Glomerular visceral epithelial cell (primary cell): ENCODE data around the gene ACTG1.

ENCODE experiments used
- DNase-seq: peaks from one replicate; pipeline ENCODE4 v3.0.0-alpha.2; 2016; ENCODE audit errors: extremely low spot score

ACTG1 gene

DNA sequence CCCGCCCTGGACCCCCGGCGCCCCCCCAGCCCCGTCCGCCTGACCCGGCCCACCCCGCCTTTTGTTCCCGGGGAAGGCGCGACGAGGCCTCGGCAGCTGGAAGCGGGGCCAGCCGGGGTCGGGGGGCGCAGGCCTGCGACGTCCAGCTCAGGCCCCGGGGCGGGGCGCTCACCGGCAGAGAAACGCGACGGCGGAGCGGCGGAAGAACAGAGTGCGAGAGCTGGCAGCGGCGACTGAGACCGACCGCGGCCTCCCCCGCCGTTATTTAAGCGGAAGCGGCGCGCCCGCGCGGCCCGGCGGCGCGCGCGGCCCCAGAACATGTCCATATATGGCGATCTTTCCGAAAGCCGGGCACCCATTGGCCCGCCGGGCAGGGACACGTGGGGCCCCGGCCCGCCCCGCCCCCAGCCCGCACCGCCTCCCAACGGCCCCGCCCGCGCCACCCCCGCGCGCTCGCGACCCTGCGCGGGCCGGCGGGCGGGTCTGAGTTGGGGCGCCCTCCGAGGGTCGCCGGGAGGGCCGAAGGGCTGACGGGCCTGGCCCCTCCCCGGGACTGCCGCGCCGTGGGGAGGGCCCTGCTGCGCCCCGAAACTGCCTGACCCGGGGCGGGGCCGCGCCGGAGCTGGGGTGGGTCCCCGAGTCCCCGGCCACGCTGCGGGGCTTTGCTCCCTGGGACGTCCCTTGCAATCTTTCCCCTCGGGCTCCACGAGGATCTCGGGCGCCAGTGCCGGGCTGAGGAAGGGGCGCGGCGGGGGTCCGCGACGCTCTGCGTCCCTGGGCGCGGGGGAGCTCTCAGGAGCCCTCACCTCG lies at the start of gene ACTG1:
Gene ACTG1 (minus strand): TSS at position 238 of the 810 bp plus-strand sequence. CDS start 445 bp downstream, outside the sequence.
- DNase-seq = peak; percentile 97

DNA sequence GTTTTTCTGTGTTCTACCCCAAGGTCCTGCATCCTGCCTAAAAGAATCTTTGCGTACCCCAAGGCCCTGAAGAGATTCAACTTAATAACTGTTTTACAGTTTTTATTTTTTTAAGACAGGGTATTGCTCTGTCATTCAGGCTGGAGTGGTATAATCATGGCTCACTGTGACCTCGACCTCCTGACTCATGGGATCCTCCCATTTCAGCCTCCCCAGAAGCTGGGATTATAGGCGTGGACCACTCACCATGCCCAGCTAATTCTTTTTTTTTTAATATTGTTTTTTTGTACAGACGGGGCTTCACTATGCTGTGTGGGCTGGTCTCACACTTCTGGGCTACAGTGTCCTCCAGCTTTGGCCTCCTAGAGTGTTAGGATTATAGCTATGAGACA lies 48.9 kb upstream of the ACTG1 start:
- DNase-seq = no peak

DNA sequence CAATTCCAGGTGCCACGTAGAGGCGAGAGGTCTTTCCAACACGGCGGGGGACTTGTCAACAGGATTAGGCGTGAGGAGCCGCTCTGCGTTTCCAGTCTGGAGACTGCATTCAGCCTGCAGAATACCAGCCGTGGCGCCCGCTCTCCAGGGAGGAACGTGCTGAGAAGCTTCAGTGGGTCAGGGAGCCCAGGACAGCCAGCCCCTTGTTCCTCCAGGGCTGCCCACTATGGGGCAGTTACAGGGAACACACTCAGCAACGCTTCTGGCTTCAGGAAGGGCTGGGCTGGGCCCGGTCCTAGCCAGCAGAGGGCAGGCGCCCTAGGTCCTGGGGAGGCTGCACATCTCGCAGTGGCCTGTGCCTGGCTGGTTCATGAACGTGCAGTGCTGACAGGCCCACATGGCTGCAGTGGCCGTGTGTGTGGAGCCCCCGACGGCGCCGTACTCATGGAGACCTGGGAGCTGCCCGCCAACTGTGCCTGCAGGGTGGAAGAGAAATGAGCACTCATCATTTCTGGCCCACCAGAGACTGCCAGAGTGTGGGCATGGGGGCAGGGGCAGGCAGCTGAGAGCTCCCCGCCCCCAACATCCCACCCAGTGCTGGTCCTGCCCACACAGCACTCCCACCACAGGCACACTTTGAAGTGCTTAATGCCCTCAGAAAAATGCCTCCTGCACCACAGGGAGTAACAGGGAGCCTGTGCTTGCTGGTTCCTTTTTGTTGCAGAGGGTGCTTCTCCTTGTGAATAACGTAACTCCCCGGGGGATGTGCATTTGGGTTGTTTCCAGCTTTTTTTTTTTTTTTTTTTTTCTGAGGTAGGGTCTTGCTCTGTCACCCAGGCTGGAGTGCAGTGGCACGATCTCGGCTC lies 46.6 kb upstream of the ACTG1 start:
- DNase-seq = no peak

DNA sequence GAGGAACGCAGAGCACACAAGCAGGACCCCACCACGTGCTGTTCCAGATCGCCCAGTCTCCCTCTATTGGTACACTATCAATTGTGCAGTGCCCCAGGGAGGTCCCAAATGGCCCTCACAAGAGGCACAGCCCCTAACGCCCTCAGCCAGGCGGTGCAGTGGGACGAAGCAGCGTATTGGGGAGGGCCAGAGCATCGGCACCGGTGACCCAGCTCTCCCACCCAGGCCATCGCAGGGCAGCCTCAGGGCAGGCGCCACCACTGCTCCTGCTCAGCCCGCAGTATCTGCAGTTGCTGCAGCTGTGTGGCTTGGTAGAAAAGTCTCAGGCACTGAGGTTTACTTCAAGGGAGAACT lies 45.5 kb upstream of the ACTG1 start:
- DNase-seq = no peak

DNA sequence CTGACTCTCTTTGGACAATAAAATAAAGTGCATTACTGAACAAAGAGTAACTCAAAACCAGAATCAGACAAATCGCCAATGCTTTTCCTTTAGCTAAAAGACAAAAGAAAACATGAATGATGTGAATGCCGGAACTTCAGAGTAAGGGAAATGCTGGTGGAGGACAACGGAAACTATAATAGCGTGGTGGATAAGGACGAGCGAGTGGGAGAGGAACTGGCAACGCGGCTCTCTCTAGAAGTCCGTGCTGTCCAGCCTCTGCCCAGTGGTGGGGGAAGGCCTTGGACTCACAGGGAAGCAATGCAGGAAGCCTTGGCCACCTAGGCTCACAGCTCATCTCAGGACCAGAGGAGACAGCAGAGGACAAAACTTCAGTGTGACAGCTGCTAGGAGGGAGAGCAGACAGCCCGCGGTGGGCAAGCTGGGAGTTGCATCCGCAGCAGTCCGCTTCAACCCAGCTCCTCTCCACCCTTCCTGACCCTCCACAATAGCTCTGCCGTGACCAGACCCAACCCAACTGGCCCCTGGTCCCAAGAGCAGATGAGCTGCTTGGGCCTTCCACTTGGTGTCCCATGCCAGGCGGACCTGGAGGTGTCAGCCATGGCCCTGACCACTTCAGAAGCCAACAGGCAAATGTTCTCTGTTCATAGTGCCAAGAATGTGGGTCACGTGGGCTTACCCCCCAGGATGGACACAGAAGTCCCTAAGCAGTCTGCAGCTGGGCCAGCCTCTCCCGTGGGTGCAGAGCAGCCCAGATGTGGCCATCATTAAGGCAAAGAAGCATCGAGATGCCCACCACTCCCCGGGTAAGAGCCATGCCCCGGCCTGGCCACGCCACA lies 44.9 kb upstream of the ACTG1 start:
- DNase-seq = no peak

DNA sequence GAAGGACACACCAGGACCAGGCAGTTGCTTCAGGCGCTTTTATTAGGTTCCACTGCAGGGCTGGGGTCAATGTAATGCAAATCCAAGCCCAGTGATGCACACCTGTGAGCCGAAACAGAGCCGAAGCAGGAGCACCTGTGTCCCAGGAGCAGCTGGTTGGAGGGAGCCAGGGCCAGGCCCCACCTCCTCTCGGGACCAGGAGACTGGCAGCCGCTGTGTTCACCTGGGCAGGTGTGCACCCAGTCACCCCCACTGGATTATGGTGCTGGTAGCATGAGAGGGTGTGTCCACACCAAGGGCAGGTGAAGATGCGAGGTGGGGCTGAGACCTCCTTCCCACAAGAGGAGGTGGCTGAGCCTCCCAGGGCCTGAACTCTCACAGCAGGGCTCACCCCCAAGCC lies 44.3 kb upstream of the ACTG1 start:
- DNase-seq = no peak

DNA sequence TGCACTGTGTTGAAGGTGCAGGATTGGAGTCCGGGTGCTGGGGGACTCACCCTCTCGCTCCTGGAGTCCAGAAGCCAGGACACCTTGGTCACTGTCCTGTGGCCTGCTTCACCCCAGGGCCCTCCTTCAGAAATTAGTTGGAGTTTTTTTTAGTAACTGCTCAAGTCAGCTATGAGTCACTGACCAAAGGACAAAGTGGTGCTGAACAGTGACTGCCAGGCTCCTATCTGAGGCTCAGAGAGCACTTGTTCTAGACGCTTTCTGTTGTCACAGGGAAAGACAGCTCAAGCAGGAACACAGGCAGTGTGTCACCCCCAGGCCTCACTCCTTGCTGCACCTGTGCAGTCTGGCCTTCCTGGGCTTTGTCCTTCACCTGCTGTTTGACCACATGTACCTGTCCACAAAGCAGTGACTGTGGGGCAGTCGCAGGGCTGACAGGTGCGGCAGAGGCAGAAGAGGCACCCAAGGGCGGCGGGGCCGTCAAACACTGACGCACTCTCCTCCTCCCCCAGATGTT lies 43.6 kb upstream of the ACTG1 start:
- peak; percentile 56 for DNase-seq

DNA sequence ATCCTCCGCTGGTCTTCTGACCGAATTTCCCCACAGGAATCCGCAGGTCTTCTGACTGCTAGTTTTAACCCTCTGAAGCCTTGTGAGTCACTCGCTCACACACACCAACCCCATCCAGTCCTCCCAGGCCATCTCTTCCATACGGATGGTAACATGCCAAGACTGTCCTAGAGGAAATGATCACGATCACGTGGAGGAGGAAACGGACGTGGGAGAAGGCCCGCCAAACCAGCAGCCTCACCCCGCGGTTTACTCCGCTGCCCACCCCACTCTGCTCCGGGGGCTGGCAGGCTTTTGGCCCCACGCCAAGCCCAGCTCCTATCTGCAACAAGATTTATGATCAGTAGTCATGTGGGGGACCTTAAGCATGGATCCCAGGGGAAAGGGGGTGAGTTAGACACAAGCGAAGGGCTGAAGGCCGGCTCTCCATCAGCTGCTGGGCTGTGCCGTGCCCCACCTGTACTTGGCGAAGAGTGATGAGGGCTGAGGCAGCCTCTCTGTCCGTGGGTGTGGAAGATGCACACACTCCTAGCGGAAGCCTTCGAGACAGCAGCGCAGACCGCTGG lies 41.1 kb upstream of the ACTG1 start:
- DNase-seq = peak; percentile 95

DNA sequence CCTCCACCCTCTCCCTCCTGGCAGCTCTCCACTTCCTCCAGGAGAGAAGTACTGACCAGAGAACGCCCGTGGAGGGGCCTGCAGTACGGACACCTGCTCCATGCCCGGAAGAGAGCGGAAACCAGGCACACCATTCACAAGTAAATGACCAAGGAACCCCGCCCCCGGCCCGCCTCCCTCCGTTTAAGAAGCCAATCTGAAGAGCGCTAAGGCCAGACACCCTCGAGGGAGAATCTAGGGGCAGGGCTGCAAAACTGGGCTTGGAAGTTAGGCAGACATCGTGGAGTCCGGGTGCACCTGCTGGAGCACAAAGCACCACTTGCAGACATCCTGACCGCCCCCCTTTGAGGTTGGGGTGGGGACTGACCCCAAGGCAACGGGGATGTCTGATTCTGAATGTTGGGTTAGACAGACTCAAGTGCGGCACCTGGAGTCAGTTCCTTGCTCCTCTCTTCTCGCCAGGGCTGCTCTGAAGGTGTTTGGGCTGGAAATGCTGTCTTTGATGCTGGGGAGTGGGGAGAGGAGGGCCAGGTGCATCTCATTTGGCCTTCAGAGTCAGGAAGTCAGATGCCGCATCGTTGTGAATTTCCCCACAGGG lies 40.5 kb upstream of the ACTG1 start:
- DNase-seq = peak; percentile 87

DNA sequence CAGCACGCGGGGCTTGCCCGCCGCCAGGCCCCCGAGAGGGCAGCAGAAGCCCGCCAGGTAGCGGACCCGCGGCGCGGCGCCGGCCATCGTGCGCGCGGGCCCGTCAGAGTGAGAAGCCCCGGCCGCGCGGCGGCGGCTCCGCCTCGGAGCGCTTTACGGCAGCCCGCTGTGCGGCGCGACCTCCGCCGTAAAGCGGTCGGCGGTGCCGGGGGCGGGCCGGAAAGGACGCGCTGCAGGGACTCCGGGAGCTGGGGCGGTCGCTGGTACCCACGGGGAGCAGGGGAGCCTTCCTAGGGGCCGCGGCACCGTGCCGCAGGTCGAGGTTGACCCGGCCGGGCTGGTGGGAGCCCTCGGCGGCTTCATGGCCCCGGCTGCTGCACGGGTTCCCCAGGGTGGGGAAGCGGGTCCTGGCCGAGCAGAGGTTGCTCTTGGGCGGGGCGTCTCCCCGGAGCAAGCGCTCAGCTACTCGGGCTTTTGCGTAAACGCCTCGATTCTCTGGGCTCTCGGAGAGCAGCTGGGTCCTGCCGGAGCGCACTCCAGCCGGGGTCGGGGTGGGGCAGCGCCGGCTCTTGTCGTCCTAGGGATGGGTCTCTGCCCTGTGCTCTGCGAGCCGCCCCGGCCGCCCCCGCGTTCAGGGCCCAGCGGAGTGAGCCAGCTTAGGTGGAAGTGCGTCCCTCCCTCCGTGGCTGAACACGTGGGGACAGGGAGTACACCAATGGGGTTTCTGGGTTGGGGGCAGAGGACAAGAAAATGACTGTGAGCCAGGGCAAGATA lies 39.8 kb upstream of the ACTG1 start, which contains the start of gene FAAP100:
Gene FAAP100 (minus strand): TSS at position 110 of the 774 bp plus-strand sequence. CDS start 23 bp downstream, at position 87.
- DNase-seq = peak; percentile 83

DNA sequence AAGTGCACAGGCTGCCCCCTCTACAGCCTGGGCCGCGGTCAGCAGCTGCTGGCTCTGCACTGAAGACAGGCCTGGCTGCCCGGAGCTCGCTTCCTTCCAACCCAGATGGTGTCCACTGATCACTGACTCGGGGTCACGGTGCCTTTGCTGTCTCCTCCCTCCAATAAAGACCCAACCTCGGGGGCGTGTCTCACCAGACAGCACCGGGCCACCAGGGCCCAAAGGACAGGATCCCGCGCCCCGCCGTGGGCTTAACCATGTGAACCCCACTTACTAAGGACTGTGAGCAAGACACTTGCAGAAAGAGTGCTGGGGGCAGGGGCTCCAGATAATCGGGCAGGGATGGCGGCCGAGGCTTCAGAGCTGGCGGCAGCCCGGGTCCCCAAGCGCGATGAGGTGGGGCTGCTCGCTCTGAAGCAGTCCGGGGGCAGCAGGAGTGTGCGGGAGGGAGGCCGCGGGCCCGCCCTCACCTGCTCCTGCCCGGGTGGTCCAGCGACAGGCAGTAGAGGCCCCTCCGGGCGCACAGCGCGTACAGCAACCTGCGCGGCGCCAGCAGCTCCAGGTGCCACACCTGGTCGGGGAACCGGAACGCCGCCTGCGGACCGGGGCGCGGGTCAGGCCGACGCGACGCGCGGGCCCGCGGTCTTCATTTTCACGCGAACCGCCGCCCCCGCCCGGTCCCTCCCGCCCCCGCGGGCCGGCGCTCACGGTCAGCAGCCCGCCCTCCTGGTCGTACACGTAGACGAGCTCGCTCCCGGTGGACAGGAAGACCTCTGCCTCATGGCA lies 39.1 kb upstream of the ACTG1 start:
- DNase-seq = peak; percentile 49

DNA sequence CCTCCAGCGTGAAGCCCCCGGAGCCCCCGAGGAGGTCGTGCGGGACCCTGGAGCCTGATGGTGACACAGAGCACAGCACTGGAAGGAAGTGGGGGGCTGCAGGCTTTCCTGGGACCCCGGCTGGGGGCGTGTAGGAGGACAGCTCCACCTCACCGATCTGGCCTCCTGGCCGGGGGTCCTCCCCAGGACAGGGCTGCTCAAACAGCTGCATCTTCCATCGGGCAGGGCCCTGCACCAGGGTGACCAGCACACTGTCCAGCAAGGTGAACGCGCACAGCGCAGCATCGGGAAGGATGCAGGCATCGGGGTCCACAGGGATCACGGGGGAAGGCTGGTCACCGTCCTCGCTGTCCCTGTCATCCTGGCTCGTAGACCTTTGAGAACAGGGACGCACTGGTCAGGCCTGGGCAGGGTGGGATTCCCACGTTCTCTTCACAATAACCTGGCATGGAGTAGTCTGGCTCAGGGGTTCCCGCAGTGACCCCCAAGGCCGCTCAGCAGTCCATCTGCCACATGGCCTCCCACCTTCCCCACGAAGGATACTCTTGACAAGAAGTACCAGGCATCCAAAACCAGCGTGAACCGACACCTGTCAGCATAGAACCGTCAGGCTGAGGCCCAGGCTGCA lies 38.3 kb upstream of the ACTG1 start:
- DNase-seq = no peak

DNA sequence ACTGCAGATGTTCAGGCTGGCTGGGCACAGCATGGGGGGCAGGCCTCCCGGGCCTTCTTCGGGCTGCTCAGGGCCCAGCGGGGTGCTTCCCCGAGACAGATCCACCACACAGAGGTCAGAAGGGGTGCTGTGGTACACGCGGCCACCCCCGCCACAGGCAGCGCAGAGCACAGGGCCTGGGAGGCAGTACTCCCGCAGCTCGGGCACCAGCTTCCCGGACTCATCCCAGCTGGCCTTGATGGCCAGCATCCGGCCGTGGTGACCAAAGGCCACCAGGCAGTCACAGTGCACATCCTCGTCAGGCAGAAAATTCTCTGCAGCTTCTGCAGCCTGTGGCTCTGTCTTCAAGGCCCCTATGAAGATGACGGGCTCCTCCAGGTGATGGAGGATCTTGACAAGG lies 37.7 kb upstream of the ACTG1 start:
- no peak for DNase-seq

DNA sequence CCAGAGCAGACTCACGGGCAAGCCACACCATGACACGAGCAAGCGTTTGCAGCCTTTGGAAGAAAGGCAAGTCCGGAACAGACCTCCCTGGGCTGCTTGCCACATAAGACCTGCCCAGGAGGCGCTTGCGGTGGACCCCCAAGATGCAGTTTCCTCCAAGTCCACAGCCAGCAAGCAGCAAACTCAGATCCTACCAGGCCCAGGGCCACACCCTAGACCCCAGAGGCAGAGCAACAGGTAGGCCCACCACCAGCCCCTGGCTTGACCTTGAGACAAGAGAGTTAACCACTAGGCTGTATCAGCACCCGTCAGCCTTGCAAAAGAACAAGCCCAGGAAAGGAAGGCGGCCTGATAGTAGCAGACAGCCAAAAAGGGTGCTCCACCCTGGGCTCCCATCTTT lies 37.2 kb upstream of the ACTG1 start:
- no peak for DNase-seq

DNA sequence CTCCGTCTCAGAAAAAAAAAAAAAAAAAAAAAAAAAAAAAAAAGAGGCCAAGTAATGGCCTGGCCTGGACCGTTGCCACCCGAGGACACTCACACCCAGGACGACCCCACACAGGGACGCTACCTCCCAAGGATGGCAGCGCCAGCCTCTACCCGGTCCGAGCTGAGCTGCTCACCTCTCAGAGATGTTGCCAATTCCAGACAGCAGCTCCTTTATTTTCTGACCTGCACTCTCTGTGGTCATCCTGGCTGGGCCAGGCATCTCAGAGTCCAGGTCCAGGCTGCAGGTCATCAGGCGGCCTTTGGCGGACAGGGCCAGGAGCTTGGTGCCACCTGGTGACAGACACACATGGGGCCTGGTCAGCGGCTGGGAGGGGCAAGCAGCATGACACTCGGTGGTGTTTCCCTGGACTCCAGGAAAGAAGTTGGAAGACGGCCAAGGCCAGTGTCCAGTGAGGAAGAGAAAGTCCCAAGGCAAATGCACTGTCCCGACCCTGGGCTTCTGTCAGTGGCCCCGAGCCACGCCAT lies 36.5 kb upstream of the ACTG1 start:
- DNase-seq = no peak

DNA sequence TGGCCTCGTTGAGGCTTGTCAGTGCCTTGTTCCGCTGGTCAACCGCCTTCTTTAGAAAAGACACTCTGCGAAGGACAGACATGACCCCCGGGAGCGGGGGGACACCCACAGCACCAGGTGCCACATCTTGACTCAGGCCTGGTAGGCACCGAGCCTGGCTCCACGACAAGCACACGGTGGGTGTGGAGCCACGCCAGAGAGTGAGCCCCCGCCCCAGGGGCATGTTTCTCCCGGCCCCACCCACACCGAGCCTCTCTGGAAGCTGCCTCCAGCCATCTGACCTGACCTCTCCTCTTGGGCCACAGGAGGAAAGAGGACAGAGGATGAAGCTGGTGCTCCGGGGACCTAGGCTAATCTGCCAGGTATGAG lies 35.0 kb upstream of the ACTG1 start:
- no peak for DNase-seq

DNA sequence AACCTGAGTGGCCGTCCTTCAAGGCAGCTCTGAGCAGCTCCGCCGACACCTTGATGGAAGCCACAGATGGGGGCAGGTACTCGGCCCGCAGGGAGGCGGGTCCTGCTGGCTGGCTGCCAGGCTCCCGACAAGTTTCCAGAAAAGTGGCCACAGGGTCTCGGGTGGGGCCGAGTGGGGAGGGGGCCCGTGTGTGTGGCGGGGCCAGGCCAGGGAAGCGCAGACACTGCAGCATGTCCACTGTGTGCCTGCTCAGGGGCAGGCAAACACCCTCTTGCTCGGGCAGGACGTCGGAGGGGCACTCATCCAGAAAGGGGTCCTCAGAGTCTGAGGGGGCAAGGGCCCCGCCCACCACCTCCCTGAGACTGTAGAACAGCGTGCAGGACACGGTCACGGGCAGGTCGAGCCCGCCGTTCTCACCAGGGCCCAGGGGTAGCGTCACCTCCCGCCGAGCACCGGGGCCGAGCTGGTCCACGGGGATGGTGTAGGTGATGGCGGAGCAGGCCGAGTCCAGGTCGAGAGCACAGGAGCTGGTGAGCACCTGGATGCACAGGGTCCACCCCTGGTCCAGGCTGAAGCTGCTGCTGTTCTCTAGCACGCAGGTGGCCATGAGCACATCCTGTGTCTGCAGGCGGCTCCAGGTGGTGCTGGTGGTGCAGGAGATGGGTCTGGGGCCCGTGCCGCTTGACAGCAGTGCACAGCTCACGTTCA lies 34.5 kb upstream of the ACTG1 start:
- DNase-seq = no peak
